A549 treated with RU486 at 1 μM for 4 hours (cell line): Measurements from ENCODE around the gene EOLA1. TPM values are rescaled to one million over a fixed set of nuclear protein-coding genes. Genes with fewer than 3 reads are reported as not detected.

Source experiments
- total RNA-seq: library from RNA; stranded (reverse); fragments of 200-300 nt; extraction: Qiagen RNA extraction; gene quantifications from 5 replicates; pipeline ENCODE4 v1.2.3, GENCODE V29; 2022; ENCODE audit warnings: low read depth

The EOLA1 gene
- total RNA-seq: 19.1 to 21.3 TPM (median 20.8 TPM) in 5 replicates

DNA sequence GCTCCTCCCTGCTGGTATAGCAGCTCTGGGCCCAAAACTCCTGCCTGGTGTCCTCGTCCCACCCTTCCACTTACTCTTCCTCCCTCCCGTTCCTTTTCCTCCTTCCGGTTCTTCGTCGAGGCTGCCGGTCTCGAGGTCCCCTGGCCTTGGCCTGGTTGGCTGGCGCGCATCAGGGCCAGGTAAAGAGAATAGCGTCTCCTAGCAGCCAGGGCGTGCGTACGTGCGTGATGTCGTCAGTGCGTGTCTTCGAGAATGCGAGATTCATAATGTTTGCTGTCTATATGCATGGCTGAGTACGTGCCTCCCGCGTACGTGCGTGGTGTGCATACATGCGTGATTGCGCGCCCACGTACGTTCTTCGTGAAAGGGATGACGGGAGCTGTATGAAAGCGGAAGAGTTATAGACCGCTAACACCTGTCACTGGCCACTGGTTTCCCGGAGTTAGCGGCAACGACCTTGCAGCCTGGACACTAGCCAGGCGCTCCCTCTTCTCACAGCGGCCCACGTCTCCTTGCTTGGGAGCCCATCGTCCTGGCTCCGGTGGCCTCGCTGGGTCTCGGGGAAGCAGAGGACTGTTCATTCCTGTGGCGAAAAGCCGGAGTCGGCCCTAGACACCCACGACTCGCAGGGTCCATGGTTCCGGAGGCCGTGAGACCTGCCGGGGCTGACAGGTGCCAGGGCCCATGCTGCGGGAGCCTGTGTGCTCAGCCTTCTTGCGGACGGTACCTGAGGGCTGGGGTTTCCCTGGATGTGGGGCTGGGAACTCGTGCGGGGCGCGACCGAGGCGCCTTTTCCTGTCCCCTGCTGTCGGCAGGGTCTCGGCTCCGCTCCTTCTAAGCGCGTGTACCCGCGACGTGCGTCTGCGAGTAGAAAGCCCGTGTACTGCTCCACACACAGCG lies at the start of gene EOLA1:
Gene EOLA1, plus strand, starts transcription at position 392 of the 900 bp plus-strand sequence. CDS start 4,619 bp downstream, outside the sequence.

DNA sequence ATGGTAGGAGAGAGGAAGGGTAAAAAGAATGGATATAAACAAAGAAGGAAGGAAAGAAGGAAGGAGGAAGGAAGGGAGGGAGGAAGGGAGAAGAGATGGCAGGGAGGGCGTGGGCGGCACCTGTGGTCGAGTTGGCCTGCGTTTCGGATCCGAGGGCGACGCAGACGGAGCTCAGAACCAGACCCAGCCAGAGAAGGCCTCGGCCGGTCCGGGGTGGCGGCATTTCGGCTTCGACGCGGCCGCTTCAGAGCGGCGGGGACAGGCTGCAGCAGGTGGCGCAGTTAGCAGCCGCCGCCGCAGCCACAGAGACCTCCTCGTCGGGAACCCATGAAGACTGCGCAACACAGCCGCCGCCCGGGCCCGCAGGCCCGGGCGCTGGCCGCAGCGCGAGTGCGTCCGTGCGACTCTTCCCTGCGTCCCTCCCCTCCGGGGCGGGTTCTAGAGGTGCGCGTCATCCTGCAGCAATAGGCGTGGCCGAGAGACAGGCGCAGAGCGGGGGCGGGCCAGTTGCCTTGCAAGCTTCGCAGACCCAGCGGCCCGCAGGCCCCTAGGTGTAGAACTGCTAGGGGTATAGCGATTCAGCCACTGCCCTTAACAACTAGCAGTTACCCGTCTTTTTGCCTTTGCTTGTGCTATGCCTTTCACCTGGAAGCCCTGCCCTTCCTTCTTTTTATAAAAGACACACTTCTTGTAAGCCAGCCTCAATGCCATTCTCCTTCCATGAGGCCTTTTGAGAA lies 35.7 kb upstream of the EOLA1 start, which contains the start of gene IDS:
Gene IDS, minus strand, starts transcription at position 392 of the 737 bp plus-strand sequence. Its CDS starts 169 bp downstream, at position 223.

DNA sequence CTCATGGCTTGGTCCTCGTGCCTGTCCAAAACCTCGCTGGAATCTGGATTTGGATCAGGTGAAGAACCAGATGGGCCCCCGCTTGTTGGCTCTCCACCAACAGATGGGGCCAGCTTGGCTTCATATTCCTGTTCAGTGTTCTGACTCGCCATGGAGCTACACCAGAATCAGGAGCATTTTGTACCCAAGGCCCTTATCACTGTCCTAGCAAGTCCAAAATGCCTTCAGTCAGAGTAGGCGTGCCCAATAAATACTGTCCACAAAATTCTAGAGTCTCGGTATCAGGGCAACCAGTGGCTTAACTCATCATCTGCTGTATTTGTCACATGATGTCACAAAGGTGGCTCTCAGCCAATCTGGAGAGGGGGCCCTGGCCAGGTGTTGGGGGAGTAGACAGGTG lies 8.9 kb downstream of the EOLA1 start, which contains the start of gene HSFX3:
Gene HSFX3, minus strand, starts transcription at position 224 of the 400 bp plus-strand sequence. Its CDS starts 72 bp downstream, at position 152.

DNA sequence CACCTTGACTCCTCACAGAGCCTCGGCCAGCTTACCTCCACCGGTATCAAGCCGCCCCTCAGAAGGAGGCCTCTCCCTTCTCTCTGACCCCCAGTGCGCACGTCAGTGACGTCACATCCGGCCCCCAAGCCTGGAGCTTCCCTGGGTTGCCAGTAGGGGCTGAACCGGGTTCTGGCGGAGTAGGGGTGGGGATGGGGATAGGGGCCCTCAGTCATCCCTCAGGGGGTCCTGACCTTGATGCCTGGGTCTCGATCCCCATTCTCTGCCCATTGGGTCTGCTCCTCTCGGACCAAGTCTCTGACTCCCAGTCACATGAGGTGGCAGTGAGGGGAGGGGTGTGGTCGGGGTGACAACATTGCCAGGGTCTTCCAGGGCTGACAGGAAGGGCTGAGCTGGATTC lies 46.5 kb downstream of the EOLA1 start, which contains the start of gene MAGEA9B:
Gene MAGEA9B, minus strand, starts transcription at position 101 of the 400 bp plus-strand sequence. CDS start 4,280 bp downstream, outside the sequence.

DNA sequence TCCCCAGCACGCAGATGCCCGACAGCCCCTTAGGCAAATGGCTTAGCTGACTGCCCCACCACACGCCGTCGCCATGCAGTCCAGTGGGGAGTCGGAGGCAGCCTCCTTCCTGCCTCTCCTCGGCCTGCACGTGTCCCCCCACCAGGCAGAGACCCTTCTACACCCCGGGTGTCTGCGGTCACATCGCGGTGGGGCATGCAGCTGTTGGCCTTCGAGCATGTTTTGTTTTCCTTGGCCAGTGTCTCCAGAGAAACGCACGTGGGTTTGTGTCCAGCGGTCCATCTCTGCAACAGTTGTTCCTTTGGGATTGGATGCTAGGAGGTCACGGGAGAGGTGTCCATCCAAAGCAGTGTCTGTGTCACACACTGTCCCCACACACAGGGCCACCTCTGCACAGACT lies 54.4 kb downstream of the EOLA1 start, which contains the start of gene HSFX2:
Gene HSFX2, minus strand, starts transcription at position 101 of the 400 bp plus-strand sequence. CDS start 614 bp downstream, outside the sequence.

Other genes starting within 250 kb of the EOLA1 start
- gene IDS, start 35.7 kb upstream of the EOLA1 start, total RNA-seq: 93.7 to 113 TPM (median 102 TPM) in 5 replicates
- not detected in 5 replicates for gene HSFX3, start 8.9 kb downstream of the EOLA1 start, total RNA-seq
- gene MAGEA9B, start 46.4 kb downstream of the EOLA1 start, total RNA-seq: 0.11 TPM in 1 of 5 replicates, not detected in the others
- gene HSFX2, start 54.3 kb downstream of the EOLA1 start, total RNA-seq: 0.13 to 0.55 TPM in 2 of 5 replicates, not detected in the others
- gene TMEM185A, start 90.8 kb downstream of the EOLA1 start, total RNA-seq: 27.3 to 32.0 TPM (median 29.9 TPM) in 5 replicates
- not detected in 5 replicates for gene MAGEA11, start 171.0 kb downstream of the EOLA1 start, total RNA-seq
- gene HSFX1, start 233.1 kb downstream of the EOLA1 start, total RNA-seq: 0.14 to 0.40 TPM (median 0.34 TPM) in 5 replicates
- gene MAGEA9, start 240.9 kb downstream of the EOLA1 start, total RNA-seq: not detected in 5 replicates